Common myeloid progenitor, CD34-positive (primary cell): Measurements from ENCODE around the gene NODAL.

Experiments
- CTCF ChIA-PET: fragments of 350-600 bp; sonication (Branson Sonifier 250); formaldehyde crosslinking; loops from one replicate; lab custom pipeline; 2021; ENCODE audit warnings: antibody characterized with exemption; lab: Charles Lee
- POLR2A ChIA-PET: fragments of 350-600 bp; sonication (Branson Sonifier 250); formaldehyde crosslinking; loops from one replicate; lab custom pipeline; 2021; ENCODE audit warnings: antibody characterized with exemption; lab: Charles Lee
- DNase-seq, 3 donors: peaks; one replicate each; pipeline versions ENCODE4 v3.0.0 to v3.0.0-alpha.2; 2013
- H3K27ac ChIP-seq, 2 experiments: 1 replicate in 1 of 2; 2 replicates in 1 of 2; pipeline ENCODE4 v1.7.0; 2013; ENCODE audit warnings: inconsistent platforms in 2 of 2, low read length in 2 of 2, mild to moderate bottlenecking in 2 of 2, low read depth in 1 of 2, moderate library complexity in 1 of 2; ENCODE audit not compliant: severe bottlenecking in 2 of 2, insufficient read depth in 1 of 2, poor library complexity in 1 of 2
- H3K27me3 ChIP-seq, 5 experiments: replicated peaks in 2 of 5; 1 replicate in 3 of 5; 2 replicates in 2 of 5; pipeline versions ENCODE4 v1.6.1 to v1.7.0; 2013; ENCODE audit warnings: low read length in 4 of 5, mild to moderate bottlenecking in 2 of 5, moderate library complexity in 2 of 5, inconsistent platforms in 1 of 5; ENCODE audit not compliant: insufficient read depth in 5 of 5, control insufficient read depth in 4 of 5
- H3K36me3 ChIP-seq, 4 experiments: 1 replicate in 2 of 4; 2 replicates in 2 of 4; pipeline versions ENCODE4 v1.6.1 to v1.7.0; 2013; ENCODE audit warnings: low read length in 3 of 4, control low read depth in 1 of 4, mild to moderate bottlenecking in 1 of 4; ENCODE audit not compliant: control insufficient read depth in 4 of 4, insufficient read depth in 4 of 4
- H3K4me1 ChIP-seq, 4 experiments: 1 replicate in 3 of 4; 2 replicates in 1 of 4; pipeline versions ENCODE4 v1.6.1 to v1.7.1; 2013; ENCODE audit warnings: low read length in 3 of 4, mild to moderate bottlenecking in 3 of 4, control low read depth in 1 of 4, inconsistent platforms in 1 of 4, moderate library complexity in 1 of 4; ENCODE audit not compliant: control insufficient read depth in 4 of 4, insufficient read depth in 4 of 4; ENCODE audit errors: control extremely low read depth in 1 of 4
- H3K4me3 ChIP-seq, 7 experiments: 1 replicate in 4 of 7; 2 replicates in 3 of 7; pipeline versions ENCODE4 v1.5.1 to v1.7.0; 2013; ENCODE audit warnings: mild to moderate bottlenecking in 7 of 7, low read length in 6 of 7, moderate library complexity in 6 of 7, inconsistent platforms in 2 of 7, low read depth in 2 of 7, control low read depth in 1 of 7; ENCODE audit not compliant: insufficient read depth in 4 of 7, control insufficient read depth in 1 of 7; ENCODE audit errors: extremely low read depth in 1 of 7
- H3K9me3 ChIP-seq, 5 experiments: 1 replicate in 4 of 5; 2 replicates in 1 of 5; pipeline versions ENCODE4 v1.6.1 to v1.7.1; 2013; ENCODE audit warnings: low read length in 4 of 5, mild to moderate bottlenecking in 2 of 5, inconsistent platforms in 1 of 5, low read depth in 1 of 5, moderate library complexity in 1 of 5; ENCODE audit not compliant: control insufficient read depth in 4 of 5, insufficient read depth in 2 of 5; ENCODE audit errors: control extremely low read depth in 1 of 5
- whole genome bisulfite sequencing: methylation state at CpG from one replicate; pipeline ENCODE4 v1.1.5; 2013; ENCODE audit not compliant: insufficient coverage; 5-methylcytosine and 5-hydroxymethylcytosine counted together

Gene NODAL

GRCh38 chr10:70476249-70477035 lies 35.0 kb upstream of the NODAL start:
- H3K27me3 ChIP-seq, result no peaks in the 10 kb centered on the region
- H3K27ac ChIP-seq, result no peak overlapping the region
- CTCF ChIA-PET, result interaction anchor here (1.6 to 7.8 kb wide), 8 partner anchors 10 to 62 kb away, joined by 4 to 46 read pairs (median 24); no protein-coding TSS in a partner anchor
- peaks cover 2 to 49% (median 43%) of the 10 kb centered on the region in 4 experiments for H3K4me1 ChIP-seq
- no peaks in the 10 kb centered on the region for H3K9me3 ChIP-seq
- 91% methylated on average over 5 of the region's 7 CpGs for WGBS
- H3K4me3 ChIP-seq, result no peak overlapping the region
- POLR2A ChIA-PET, result interaction anchor here (1.0 kb wide), 1 partner anchor 33 kb away, joined by 4 read pairs; no protein-coding TSS in a partner anchor
- peak in 2 of 3 donors; percentile 26 to 40 for DNase-seq
- no peaks in the 10 kb centered on the region for H3K36me3 ChIP-seq

DNA sequence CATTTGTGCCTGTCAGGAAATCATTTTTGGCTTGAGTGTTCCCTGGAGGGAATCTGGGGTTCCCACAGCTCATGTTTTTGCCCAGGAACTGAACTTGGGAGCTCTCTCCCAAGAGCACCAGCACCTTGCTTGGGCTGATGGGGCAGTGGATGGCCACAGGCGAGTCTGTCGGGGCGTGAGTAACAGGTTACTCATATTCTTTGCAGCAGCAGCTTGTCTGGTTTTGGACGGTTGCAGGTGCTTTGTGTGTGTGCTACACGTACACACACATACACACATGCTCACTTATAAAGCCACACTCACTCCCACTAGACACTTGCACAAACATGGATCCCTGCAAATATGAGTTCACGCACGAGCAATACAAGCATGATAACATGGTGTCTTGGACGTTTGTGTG lies 34.2 kb upstream of the NODAL start:
- H3K4me1 ChIP-seq, result peaks cover 2 to 41% (median 35%) of the 10 kb centered on the region in 4 experiments
- no peaks in the 10 kb centered on the region for H3K36me3 ChIP-seq
- H3K4me3 ChIP-seq, result no peak overlapping the region
- no peak overlapping the region for H3K27ac ChIP-seq
- CTCF ChIA-PET, result interaction anchor here (3.1 to 7.8 kb wide), 4 partner anchors 9 to 63 kb away, joined by 10 to 46 read pairs (median 25); no protein-coding TSS in a partner anchor
- no peaks in the 10 kb centered on the region for H3K27me3 ChIP-seq
- DNase-seq, result no peak
- H3K9me3 ChIP-seq, result no peaks in the 10 kb centered on the region
- WGBS, result 96% methylated on average over 6 of the region's 8 CpGs
- POLR2A ChIA-PET, result interaction anchor here (0.8 kb wide), 1 partner anchor 9 kb away, joined by 3 read pairs; no protein-coding TSS in a partner anchor

- Histone ChIP-seq H3K4me1 (peaks cover 2 to 32% (median 26%) of the 10 kb centered on the region in 4 experiments), H3K36me3 (no peaks in the 10 kb centered on the region), H3K9me3 (no peaks in the 10 kb centered on the region), H3K27me3 (no peaks in the 10 kb centered on the region), H3K4me3 (no peak overlapping the region), H3K27ac (no peak overlapping the region)
- CTCF ChIA-PET, result interaction anchor here (3.1 to 7.8 kb wide), 3 partner anchors 8 to 64 kb away, joined by 10 to 46 read pairs (median 40); no protein-coding TSS in a partner anchor
- POLR2A ChIA-PET, result no interaction called here
- no CpG with 5 or more reads among the region's 2 CpGs for WGBS
- no peak for DNase-seq
Measured at GRCh38 chr10:70474780-70475179, 33.3 kb upstream of the NODAL start.

GRCh38 chr10:70472799-70473454 lies 31.4 kb upstream of the NODAL start:
- Histone ChIP-seq H3K36me3 (no peaks in the 10 kb centered on the region), H3K27ac (no peak overlapping the region), H3K4me3 (no peak overlapping the region), H3K9me3 (no peaks in the 10 kb centered on the region), H3K27me3 (no peaks in the 10 kb centered on the region), H3K4me1 (peaks cover 0 to 14% (median 8%) of the 10 kb centered on the region in 4 experiments)
- CTCF ChIA-PET, result interaction anchor here (5.5 kb wide), 1 partner anchor 11 kb away, joined by 40 read pairs; no protein-coding TSS in a partner anchor
- DNase-seq, result no peak
- POLR2A ChIA-PET, result no interaction called here
- WGBS, result 92% methylated on average over 8 of the region's 8 CpGs

DNA sequence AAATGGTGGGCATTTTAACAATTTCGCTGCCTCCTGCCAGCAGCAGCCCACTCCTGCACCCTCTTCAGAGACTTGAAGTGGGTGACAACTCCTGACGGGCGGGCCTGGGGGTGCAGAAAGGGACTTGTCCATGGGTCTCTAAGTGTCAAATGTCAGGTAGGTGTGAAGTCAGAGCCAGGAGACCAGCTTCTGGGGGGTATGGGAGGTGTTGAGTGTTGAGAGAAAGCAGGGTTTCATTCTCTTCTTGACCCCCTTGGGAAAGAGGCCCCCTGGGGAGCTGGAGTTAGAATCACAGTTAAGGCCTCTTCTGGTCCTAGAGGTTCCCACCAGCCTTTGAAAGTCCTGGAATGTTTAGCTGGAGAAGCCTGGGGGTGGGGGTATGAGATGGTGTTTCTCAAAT lies 25.5 kb upstream of the NODAL start:
- H3K4me3 ChIP-seq, result no peak overlapping the region
- ChIA-PET POLR2A (interaction anchor here (0.6 to 0.8 kb wide), 2 partner anchors 9 to 200 kb away, joined by 3 read pairs; no protein-coding TSS in a partner anchor), CTCF (interaction anchor here (1.0 to 11.2 kb wide), 8 partner anchors 9 to 73 kb away, joined by 3 to 238 read pairs (median 4); no protein-coding TSS in a partner anchor)
- no peaks in the 10 kb centered on the region for H3K27me3 ChIP-seq
- no peak overlapping the region for H3K27ac ChIP-seq
- no peak for DNase-seq
- H3K36me3 ChIP-seq, result no peaks in the 10 kb centered on the region
- 92% methylated on average over 2 of the region's 3 CpGs for WGBS
- peaks cover 0 to 10% (median 4%) of the 10 kb centered on the region in 4 experiments for H3K4me1 ChIP-seq
- H3K9me3 ChIP-seq, result no peaks in the 10 kb centered on the region

- WGBS, result 83% methylated on average over 1 of the region's 2 CpGs
- Histone ChIP-seq H3K4me1 (peaks cover 0 to 11% (median 4%) of the 10 kb centered on the region in 4 experiments), H3K9me3 (no peaks in the 10 kb centered on the region), H3K4me3 (no peak overlapping the region), H3K36me3 (no peaks in the 10 kb centered on the region), H3K27me3 (peaks cover 0 to 3% (median 0%) of the 10 kb centered on the region in 5 experiments), H3K27ac (no peak overlapping the region)
- POLR2A ChIA-PET, result interaction anchor here (0.9 kb wide), 1 partner anchor 11 kb away, joined by 3 read pairs; no protein-coding TSS in a partner anchor
- DNase-seq, result no peak
- CTCF ChIA-PET, result interaction anchor here (0.7 to 11.2 kb wide), 9 partner anchors 10 to 390 kb away, joined by 3 to 238 read pairs (median 4); no protein-coding TSS in a partner anchor
Measured at GRCh38 chr10:70465832-70466231, 24.4 kb upstream of the NODAL start.
